Panc1 (cell line): ENCODE results near the gene LPAR4. TPM values are rescaled to one million over a fixed set of nuclear protein-coding genes. Genes with fewer than 3 reads are reported as not detected.
"Not testable (repeated sequence)": the region's sequence is repeated elsewhere in the genome, so short reads cannot be mapped to it uniquely, and the experiment has no call there.

Experiments used
- ATAC-seq: fragments of 200-7000 bp; cut with Tn5 transposase; 2 replicates; pipeline ENCODE4 v1.9.1; 2020; ENCODE audit warnings: mild to moderate bottlenecking, moderate library complexity
- BruUV-seq: library from RNA; stranded (reverse); fragments of 400-500 nt; replicated peaks from 2 replicates; lab custom pipeline; 2021; lab: Mats Ljungman, UMichigan
- CTCF ChIA-PET: fragments of 300-600 bp; sonication (Branson Sonifier 250); formaldehyde crosslinking; loops from one replicate; lab custom pipeline; 2022; ENCODE audit warnings: antibody characterized with exemption; lab: Charles Lee
- POLR2A ChIA-PET: fragments of 300-600 bp; sonication (Branson Sonifier 250); formaldehyde crosslinking; loops from one replicate; lab custom pipeline; 2022; ENCODE audit warnings: antibody characterized with exemption; lab: Charles Lee
- DNase-seq: peaks from one replicate; pipeline ENCODE4 v3.0.0-alpha.2; 2010; ENCODE audit warnings: low read depth, low spot score
- H3K27ac ChIP-seq: 2 replicates; pipeline ENCODE4 v1.5.1; 2011; ENCODE audit warnings: mild to moderate bottlenecking, low read length, inconsistent platforms
- H3K27me3 ChIP-seq: fragments of 200-500 bp; sonication (Bioruptor generic); 2 replicates; pipeline ENCODE4 v1.6.0; 2014; ENCODE audit warnings: low read length, inconsistent platforms; ENCODE audit not compliant: control insufficient read depth, insufficient read depth
- H3K36me3 ChIP-seq: fragments of 200-500 bp; sonication (Bioruptor generic); 2 replicates; pipeline ENCODE4 v1.5.1; 2014; ENCODE audit warnings: inconsistent platforms, mild to moderate bottlenecking, low read length, moderate library complexity; ENCODE audit not compliant: control insufficient read depth, insufficient read depth
- H3K4me1 ChIP-seq: 2 replicates; pipeline ENCODE4 v1.5.1; 2011; ENCODE audit warnings: inconsistent platforms, mild to moderate bottlenecking, low read length, moderate library complexity; ENCODE audit not compliant: control insufficient read depth, insufficient read depth
- H3K4me3 ChIP-seq, 2 experiments: 2 replicates each; pipeline ENCODE4 v1.5.1; 2011 to 2012; ENCODE audit warnings: low read depth in 2 of 2, low read length in 2 of 2, mild to moderate bottlenecking in 2 of 2, inconsistent platforms in 1 of 2, moderate library complexity in 1 of 2
- H3K9me3 ChIP-seq: fragments of 200-500 bp; sonication (Bioruptor generic); 2 replicates; pipeline ENCODE4 v1.5.1; 2014; ENCODE audit warnings: low read depth, mild to moderate bottlenecking, inconsistent platforms, low read length, moderate library complexity; ENCODE audit not compliant: control insufficient read depth, insufficient read depth
- CTCF ChIP-seq: fragments of 450-650 bp; IDR thresholded peaks from 2 replicates; pipeline ENCODE4 v1.5.1; 2017; ENCODE audit warnings: mild to moderate bottlenecking
- POLR2AphosphoS5 ChIP-seq: IDR thresholded peaks from 2 replicates; pipeline ENCODE4 v1.6.1; 2012; ENCODE audit warnings: mild to moderate bottlenecking, low read depth, low read length, moderate library complexity
- REST ChIP-seq, 2 experiments: IDR thresholded peaks; 2 replicates each; pipeline ENCODE4 v1.6.1; 2011 to 2012; ENCODE audit warnings: low read depth in 2 of 2, control low read depth in 1 of 2, low read length in 1 of 2, mild to moderate bottlenecking in 1 of 2, moderate library complexity in 1 of 2; ENCODE audit not compliant: insufficient read depth in 1 of 2
- SIN3A ChIP-seq: IDR thresholded peaks from 2 replicates; pipeline ENCODE4 v1.6.1; 2012; ENCODE audit warnings: low read depth, mild to moderate bottlenecking, low read length, moderate library complexity, borderline replicate concordance; ENCODE audit not compliant: insufficient read depth
- in situ Hi-C: cut with HindIII; loops from 2 replicates; pipeline ENCODE4 v1.10.0; 2016; ENCODE audit warnings: low sequenced_read_pairs, low pct_unique_long_range_greater_than_20kb
- intact Hi-C: fragments of 100-400 bp; cut with micrococcal nuclease; formaldehyde crosslinking; loops from one replicate; pipeline ENCODE4 v1.10.0; 2022; ENCODE audit not compliant: unreplicated experiment
- total RNA-seq: library from RNA; stranded (reverse); gene quantifications from one replicate; pipeline ENCODE4 v1.2.1, GENCODE V29; 2021; ENCODE audit not compliant: unreplicated experiment

The LPAR4 gene
- total RNA-seq, 1 experiment from 2014 or later = not detected

GRCh38 chrX:78801522-78801921 lies 54.0 kb downstream of the LPAR4 start:
- POLR2A ChIA-PET = no interaction called here
- Histone ChIP-seq H3K9me3 (no peaks in the 10 kb centered on the region), H3K27ac (no peak overlapping the region), H3K4me1 (no peaks in the 10 kb centered on the region), H3K36me3 (no peaks in the 10 kb centered on the region), H3K4me3 (no peak overlapping the region), H3K27me3 (no peaks in the 10 kb centered on the region)
- BruUV-seq = no TSS peak
- no peak for ATAC-seq
- intact Hi-C loops = no loop called here
- in situ Hi-C loops = no loop called here
- TF ChIP-seq SIN3A = no peak
- no peak for TF ChIP-seq POLR2AphosphoS5
- no peak for TF ChIP-seq CTCF
- no peak for TF ChIP-seq REST (IDR thresholded peaks at IDR 0.05; ENCODE audit: insufficient read depth in 1 of 2, low read depth in 2 of 2, low read length in 1 of 2)
- DNase-seq = no peak
- CTCF ChIA-PET = no interaction called here

- H3K36me3 ChIP-seq, H3K27me3 ChIP-seq, ATAC-seq, intact Hi-C loops, H3K4me1 ChIP-seq, POLR2A ChIA-PET, H3K4me3 ChIP-seq, DNase-seq, H3K27ac ChIP-seq, in situ Hi-C loops, CTCF ChIA-PET, BruUV-seq, H3K9me3 ChIP-seq: not testable (repeated sequence)
Measured at GRCh38 chrX:78802526-78802925, 55.0 kb downstream of the LPAR4 start.

Other genes with a start within 250 kb of the LPAR4 start
- gene RTL3, start 88.4 kb upstream of the LPAR4 start, total RNA-seq = not detected
- not detected for gene P2RY10, start 197.7 kb downstream of the LPAR4 start, total RNA-seq